Activated CD4-positive, CD25-positive, alpha-beta regulatory T cell treated with anti-CD3 and anti-CD28 coated beads, Interleukin-2, amount 50 U/mL, for 16 hours (primary cell): Measurements from ENCODE around the gene PRRG2.
"Not testable (repeated sequence)": the region's sequence is repeated elsewhere in the genome, so short reads cannot be mapped to it uniquely, and the experiment has no call there.

Experiments
- DNase-seq: peaks from one replicate; pipeline ENCODE4 v3.0.0-alpha.2; 2020; ENCODE audit warnings: low read depth, low spot score

The PRRG2 gene

DNA sequence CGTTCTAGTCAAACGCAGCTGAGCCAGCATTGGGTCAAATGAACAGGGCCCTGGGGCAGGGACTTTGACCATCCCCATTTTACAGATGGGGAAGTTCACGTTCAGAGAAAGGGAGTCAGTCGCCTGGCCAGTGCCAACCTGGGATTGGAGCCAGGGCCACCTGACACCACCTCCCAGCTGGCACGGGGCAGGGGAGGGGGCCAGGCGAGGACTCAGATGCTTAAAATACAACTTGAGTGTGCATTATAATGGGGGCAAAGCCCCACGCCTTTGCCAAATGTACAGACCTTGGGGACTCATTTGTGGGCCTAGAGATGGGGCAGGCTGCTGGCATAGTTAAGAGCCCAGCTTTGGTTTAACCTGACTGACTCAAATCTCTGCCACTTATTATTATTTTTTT lies 24.5 kb downstream of the PRRG2 start:
- DNase-seq = no peak

DNA sequence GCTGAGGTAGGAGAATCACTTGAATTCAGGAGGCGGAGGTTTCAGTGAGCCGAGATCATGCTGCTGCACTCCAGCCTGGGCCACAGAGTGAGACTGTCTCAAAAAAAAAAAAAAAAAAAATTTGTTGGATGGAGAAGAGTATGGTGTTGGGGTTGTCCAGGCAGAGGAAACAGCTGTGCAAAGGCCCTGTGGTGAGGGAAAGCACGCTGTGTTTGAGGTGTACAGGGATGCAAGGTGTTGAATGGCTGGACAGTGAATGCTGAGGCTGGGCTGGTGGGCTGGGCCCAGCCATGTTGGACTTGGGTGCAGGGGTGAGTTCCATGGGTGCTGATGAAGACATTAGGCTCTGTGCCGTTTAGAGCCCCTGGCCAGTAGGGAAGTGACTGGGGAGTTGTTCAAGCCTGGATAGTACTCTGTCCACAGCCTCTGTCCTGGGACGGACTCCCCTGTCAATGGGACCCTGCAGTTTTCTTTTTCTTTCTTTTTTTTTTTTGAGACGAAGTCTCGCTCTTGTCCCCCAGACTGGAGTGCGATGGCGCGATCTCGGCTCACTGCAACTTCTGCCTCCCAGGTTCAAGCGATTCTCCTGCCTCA lies 28.5 kb downstream of the PRRG2 start:
- DNase-seq = no peak

DNA sequence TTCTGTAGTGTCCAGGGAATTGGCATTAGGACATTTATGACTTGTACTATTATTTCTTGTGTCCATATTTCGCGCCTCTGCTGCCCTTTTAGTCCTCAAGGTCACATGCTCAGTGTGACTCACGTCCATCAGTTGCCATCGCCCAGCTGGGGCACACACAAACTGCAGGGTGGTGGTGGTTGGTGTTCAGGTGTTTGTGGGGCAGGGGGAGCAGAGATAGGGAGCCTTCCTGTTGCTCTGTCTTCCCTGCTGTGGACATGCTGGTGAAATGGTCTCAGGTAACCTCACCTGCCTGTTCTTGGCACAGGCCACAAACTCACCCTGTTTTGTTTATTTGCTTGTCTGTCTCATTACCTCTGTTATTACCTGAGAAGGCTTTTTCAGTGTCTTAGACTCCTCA lies 32.3 kb downstream of the PRRG2 start:
- DNase-seq = no peak

DNA sequence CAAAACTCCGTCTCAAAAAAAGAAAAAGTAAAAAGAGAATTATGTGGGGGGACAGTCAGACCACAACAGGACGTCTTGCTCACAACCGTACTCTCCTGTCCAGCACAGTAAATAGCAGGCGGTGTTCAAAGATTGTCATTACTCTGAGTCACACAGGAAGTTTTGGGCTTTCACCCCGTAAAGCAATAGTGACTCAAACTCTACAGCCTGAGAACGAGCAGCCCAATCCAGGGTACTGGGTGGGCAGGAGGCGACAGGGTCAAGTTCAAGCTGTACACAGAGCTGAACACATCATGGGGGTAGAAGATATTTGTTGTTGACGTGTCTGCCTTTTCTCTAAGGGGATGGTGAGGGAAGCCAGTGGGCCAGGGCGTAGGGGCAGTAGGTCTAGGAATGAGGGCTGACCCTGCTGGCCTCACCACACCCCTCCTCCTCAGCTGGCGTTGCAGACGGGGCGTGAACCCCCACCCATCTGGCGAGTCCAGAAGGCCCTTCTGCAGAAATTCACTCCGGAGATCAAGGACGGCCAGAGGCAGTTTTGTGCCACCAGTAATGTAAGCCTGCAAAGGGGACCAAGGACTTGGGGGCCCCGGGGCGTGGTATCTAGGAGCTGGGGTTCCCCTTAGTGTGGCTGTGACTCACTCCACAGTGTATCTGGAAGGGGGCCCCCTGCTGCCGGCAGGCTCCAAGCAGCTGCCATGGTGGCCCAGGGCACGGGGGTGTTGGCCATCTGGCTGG lies 33.1 kb downstream of the PRRG2 start:
- DNase-seq = no peak

DNA sequence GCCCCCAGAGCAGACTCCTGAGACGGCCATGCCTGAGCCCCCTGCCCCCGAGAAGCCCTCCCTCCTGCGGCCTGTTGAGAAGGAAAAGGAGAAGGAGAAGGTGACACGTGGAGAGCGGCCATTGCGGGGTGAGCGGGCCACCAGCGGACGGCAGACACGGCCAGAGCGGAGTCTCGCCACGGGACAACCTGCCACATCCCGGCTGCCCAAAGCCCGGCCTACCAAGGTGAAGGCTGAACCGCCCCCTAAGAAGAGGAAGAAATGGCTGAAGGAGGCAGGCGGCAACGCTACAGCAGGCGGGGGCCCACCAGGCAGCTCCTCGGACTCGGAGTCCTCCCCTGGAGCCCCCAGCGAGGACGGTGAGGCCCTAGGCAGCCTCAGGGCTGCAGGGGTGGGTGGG lies 34.7 kb downstream of the PRRG2 start:
- no peak for DNase-seq

DNA sequence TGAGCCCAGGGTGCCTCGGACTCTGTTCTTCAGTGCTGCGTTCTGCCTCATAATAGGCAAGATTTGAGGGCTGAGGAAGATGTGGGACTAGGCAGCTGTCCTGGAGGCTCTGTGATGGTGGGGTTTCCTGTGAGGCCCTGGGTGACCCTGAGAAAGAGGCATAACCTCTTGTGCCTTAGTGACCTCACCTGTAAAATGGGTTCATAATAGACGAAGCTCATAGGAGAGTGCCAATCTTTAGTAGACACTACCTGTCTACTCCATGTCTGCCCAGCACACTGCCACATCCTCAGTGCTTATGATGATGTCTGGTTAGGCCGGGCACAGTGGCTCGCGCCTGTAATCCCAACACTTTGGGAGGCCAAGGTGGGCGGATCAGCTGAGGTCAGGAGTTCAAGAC lies 35.4 kb downstream of the PRRG2 start:
- DNase-seq = no peak

DNA sequence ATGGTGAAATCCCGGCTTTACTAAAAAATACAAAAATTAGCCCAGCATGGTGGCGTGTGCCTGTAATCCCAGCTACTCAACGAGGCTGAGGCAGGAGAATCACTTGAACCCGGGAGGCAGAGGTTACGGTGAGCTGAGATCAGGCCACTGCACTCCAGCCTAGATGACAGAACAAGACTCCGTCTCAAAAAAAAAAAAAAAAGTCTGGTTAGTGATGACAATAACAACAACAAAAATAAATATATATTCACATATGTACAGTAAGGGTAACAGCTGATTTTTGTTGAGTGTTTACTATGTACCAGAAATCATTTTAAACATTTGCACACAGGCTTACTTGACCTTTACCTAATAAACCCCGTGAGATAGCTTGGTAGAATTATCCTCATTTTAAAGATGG lies 35.8 kb downstream of the PRRG2 start:
- no peak for DNase-seq

DNA sequence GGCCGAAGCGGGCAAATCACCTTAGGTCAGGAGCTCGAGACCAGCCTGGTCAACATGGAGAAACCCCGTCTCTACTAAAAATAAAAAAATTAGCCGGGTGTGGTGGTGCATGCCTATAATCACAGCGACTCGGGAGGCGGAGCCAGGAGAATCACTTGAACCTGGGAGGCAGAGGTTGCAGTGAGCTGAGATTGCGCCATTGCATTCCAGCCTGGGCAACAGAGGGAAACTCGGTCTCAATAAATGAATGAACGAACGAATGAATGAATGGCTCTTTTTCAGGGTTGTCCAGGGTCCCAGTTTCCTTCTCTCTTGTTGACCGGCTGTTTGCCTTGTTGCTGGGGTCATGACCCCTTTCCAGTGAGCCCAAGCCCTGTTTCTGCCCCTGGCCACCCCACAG lies 36.7 kb downstream of the PRRG2 start:
- DNase-seq = not testable (repeated sequence)

DNA sequence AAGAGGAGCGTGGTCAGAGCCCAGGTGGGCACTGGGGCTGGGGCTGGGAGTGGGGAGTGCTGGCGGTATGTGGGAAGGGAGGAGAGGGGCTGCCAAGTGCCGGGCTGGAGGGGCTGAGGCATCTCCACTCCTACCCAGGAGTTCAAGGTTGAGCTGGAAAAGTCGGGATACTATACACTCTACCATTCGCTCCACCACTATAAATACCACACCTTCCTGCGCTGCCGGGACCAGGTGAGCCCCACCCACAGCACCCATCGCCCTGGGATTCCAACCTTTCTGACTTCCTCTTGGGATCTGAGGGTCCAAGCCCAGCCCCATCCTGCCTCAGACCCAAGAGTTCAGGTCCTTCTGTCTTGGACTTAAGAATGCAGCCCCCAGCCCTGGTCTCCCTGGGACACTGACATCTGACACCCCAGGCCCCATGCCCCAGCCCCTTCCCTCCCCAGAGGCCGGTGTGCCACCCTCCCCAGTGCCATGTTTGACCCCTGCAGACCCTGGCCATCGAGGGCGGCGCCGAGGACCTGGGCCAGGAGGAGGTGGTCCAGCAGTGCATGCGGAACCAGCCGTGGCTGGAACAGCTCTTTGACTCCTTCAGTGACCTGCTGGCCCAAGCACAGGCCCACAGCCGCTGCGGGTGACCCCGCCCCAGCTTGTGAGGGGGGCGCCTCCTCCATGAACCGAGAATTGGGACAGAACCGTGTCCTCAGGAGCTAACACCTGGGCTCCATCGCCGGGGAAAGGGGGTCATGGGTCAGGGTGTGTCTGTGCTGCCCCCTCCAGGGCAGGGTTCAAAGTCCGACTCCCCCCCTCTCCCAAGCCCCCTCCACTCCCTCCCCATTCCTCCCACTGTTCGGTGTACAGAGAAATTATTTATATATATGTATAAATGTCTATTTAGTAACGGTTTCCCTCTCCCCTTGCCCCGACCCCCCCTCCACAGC lies 44.1 kb downstream of the PRRG2 start:
- no peak for DNase-seq

DNA sequence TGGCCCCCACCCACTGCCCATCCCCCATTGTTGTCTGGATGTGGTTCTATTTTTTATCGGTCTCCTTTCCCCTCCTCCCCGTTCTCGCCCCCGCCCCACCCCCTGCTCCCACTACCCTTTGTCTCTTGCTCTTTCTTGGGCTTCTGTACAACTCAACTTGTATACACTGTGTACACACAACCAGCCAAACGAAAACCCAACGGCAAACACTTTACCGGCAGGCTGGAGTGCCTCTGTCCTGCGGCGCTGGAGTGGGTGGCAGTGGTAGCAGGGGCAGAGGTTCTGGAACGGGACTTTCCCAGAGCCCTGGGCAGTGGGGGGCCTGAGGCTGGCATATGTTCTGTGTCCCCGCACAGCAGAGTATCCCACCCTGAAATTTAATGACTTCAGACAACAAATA lies 45.1 kb downstream of the PRRG2 start:
- no peak for DNase-seq

DNA sequence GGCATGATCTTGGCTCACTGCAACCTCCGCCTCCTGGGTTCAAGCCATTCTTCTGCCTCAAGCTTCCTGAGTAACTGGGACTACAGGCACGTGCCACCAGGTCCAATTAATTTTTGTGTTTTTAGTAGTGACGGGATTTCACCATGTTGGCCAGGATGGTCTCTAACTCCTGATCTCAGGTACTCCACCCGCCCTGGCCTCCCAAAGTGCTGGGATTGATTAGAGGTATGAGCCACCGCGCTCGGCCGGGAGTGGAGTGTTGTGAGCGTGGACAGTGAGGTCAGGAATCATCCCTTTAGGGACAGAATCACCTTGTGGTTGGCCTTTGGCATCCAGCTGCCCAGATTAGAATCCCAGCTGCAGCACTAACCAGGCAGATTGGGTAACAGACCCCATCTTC lies 48.5 kb downstream of the PRRG2 start:
- DNase-seq = no peak

DNA sequence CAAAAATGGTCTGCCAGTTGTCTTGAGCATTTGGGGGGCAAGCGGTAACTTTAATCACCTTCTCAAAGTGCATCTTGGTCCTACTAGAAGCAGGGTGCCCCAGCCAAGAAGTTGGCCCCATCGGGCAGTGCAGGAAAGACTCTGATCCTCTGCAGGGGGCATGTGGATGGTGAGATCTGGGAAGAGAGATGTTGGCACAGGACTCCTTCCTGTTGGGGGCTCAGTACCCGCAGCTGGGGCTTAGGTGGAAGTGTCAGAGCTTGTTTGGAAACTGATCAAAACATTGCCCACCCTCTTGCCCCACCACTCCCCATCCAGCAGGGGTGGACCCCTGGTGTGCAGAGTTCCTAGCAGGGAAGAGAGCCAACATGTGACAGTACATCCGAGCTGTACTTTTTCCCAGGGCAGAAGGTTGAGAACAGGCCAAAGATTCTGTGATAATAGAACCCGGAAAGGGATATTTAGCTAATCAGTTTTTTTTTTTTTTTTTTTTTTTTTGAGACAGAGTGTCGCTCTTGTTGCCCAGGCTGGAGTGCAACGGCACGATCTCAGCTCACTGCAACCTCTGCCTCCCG lies 50.0 kb downstream of the PRRG2 start:
- DNase-seq = no peak

DNA sequence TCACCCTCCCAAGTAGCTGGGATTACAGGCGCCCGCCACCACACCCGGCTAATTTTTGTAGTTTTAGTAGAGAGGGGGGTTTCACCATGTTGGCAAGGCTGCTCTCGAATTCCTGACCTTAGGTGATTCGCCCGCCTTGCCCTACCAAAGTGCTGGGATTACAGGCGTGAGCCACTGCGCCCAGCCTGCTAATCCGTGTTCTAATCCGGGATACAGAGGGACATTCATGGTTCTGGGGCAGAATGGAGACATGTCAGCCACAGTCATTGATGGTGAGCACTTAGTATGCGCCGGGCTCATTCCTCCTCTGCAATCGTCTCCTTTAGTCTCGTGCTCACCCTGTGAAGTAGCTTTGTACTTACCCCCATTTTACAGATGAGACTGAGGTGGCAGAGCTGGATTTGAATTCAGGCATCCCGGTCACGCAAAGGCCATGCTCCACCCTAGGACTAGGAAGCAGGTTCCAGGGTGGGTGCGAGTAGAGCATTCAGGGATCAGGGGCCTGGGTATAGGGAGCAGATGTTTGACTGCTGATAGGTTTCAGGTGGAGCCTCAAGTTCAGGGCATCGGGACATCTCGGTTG lies 50.6 kb downstream of the PRRG2 start:
- DNase-seq = no peak

DNA sequence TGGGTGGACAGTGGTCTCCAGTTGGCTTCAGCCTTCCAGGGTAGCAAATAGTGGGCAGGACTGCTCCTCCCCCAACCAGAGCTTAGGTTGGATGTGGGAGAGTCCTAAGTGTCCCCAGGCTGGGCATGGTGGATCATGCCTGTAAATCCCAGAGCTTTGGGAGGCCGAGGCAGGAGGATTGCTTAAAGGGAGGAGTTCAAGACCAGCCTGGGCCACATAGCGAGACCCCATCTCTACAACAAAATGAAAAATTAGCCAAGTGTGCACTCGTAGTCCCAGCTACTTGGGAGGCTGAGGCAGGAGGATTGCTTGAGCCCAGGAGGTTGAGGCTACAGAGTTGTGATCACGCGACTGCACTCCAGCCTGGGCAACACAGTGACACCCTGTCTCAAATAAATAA lies 51.5 kb downstream of the PRRG2 start:
- DNase-seq = no peak

DNA sequence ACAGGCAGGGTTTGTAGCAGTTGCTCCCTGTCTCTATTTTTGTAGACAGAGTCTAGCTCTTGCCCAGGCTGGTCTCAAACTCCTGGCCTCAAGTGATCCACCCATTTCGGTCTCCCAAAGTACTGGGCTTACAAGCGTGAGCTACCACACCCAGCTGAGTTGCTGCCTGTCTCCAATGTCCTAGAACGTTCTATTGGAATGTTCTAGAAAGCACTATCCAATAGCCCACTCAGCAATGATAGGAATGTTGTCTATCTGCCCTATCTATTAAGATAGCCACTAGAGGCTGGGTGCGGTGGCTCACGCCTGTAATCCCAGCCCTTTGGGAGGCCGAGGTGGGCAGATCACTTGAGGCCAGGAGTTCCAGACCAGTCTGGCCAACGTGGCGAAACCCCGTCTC lies 52.2 kb downstream of the PRRG2 start:
- DNase-seq = not testable (repeated sequence)

DNA sequence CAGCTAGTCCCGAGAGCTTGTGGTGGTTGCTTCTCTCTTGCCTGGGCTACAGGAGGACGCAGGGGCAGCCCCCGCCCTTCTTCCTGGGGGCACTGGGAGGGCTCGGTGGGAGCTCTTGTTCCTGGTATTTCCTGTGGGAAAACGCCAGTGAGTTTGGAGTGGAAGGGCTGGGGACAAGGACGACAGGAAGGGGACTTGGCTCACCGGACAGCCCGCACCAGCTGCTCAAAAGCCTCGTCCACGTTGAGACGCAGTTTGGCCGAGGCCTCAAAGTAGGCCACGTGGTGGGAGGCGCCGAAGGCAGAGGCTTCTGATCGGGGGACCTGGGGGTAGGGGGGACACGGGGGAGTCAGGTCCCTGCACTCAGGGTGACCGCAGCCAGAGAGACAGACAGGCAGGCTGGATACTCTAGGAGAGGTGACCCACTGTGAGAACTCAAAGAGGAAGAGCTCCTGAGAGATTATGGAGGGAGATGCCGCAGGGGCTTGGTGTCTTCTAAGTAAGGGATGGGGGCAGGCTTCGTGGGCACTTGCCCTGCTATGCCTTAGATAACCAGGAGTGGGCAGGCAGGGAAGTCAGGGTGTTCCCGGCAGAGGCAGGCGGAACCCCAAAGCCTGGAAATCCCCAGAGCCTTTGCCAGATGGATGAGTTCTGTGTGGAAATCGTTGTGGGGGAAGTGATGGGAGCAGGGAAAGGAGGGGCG lies 54.6 kb downstream of the PRRG2 start:
- DNase-seq = no peak

DNA sequence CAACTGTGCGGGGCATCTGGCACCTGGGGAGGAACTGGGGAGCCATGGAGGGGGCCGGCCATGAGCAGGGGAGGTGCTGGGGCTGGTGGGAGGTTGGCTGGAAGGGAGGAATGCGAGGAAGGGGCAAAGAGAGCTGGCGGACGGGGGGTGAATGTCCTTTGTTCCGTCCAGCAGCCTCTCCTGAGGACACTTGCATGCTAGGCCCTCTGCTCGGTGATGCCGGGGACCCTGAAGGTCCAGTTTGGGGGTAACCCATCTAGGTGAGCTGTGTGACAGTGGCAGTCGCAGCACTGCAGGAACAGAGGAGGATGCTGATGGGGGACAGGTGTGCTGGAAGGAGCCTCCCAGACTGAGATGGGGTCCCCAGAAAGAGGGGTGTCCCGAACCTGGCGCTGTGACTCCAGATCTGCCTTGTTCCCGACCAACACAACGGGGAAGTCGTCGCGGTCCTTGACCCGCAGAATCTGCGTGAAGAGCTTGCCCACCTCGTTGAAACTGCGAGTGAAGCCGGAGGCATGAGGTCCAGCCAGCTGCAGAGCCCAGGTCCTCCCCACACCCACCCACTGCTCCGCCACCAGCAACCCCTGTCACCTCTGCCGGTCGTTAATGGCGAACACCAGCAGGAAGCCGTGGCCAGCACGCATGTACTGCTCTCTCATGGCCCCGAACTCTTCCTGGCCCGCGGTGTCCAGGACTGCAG lies 55.3 kb downstream of the PRRG2 start:
- DNase-seq = no peak

DNA sequence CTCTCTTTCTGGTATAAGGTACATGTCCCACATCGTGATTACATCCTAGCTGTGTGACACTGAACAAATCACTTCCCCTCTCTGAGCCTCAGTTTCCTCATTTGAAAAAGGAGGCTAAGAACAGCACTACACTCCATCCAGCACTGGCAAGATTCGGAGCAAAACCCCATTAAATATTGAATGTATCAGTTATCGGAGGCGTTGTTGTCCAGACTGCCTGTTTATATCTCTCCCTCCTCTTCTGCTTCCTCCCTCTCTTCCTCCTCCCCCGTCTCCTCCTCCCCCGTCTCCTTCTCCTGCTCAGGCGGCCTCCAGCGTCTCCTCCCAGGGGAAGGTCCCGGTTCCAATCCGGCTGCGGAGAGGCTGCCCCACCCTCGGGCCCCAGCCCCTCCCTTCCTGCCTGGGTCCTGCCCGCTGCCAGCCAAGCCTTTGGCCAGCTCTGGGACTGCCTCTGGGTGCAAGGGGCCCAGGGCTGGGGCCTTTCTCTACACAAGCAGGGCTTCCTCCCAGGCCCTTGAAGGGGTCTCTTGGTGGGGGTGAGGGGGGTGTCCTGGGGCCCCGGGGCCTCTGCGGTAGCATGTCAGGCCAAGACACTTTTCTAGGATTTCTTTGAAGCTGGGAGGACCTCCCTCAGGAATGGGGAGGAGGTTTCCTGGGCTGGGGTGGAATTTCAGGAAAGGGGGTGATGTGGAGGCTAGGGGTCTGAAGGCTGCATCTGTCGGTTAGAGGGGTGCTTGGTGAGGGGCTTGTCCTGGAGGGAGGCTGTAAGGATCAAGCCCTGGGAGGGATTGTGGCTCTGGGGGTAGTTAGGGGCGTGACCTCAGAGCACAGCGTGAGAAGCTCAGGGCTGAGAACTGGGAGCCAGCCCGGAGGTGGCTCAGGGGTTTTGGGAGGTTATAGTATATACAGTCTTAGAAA lies 57.0 kb downstream of the PRRG2 start:
- DNase-seq = no peak

DNA sequence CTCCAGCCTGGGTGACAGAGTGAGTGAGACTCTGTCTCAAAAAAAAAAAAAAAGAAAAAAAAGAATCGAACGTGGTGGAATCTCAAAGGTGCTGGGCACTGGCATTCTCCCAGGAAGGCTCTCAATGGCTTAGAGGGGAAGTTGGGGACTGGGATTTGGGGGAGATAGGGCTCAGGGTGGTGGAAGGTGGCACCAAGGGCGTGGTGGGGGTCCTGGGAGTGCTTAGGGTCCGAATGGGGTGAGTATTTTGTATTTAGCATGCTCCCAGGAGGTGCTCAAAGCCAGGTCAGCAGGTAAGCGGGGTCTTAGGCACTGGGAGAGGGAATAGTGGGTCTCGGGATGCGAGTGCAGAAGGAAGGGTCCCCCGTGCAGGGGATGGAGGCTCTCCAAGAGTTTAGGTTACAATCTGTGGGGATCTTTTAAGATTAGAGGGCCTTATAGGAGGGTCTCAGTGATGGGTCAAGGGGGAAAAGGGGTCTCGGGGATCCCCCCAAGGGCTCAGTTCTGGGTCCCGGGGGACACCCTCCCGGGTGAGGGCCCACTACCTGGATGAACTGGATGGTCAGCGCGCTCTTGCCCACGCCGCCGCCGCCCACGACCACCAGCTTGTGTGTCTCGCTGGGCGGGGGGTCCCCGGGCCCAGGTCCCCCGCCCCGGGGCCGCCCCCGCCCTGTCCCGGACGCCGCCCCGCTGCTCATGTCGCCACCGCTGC lies 58.4 kb downstream of the PRRG2 start:
- DNase-seq = no peak
